Activated naive CD4-positive, alpha-beta T cell treated with anti-CD3 and anti-CD28 coated beads for 36 hours (primary cell): ENCODE data around the gene IGSF3. TPM values are rescaled to one million over a fixed set of nuclear protein-coding genes. Genes with fewer than 3 reads are reported as not detected.
"Not testable (repeated sequence)": the region's sequence is repeated elsewhere in the genome, so short reads cannot be mapped to it uniquely, and the experiment has no call there.

Experiments used
- CTCF ChIA-PET: fragments of 350-600 bp; sonication (Branson Sonifier 250); formaldehyde crosslinking; loops from one replicate; lab custom pipeline; 2021; ENCODE audit warnings: antibody characterized with exemption; lab: Charles Lee
- DNase-seq: peaks from one replicate; pipeline ENCODE4 v3.0.0-alpha.2; 2020
- H3K27ac Mint-ChIP-seq: one replicate; pipeline ENCODE4 v1.8.0; 2021; ENCODE audit warnings: mild to moderate bottlenecking, mixed read lengths
- H3K27me3 Mint-ChIP-seq: one replicate; pipeline ENCODE4 v1.8.0; 2021; ENCODE audit warnings: low read depth, mixed read lengths
- H3K36me3 Mint-ChIP-seq: one replicate; pipeline ENCODE4 v1.8.0; 2021; ENCODE audit warnings: low read depth, mixed read lengths
- H3K4me1 Mint-ChIP-seq: one replicate; pipeline ENCODE4 v1.8.0; 2021; ENCODE audit warnings: low read depth, mixed read lengths
- H3K4me3 Mint-ChIP-seq: one replicate; pipeline ENCODE4 v1.8.0; 2021; ENCODE audit warnings: mild to moderate bottlenecking, moderate library complexity, mixed read lengths
- H3K9me3 Mint-ChIP-seq: one replicate; pipeline ENCODE4 v1.8.0; 2021; ENCODE audit warnings: mixed read lengths
- intact Hi-C: fragments of 100-400 bp; cut with micrococcal nuclease; formaldehyde crosslinking; loops from one replicate; pipeline ENCODE4 v1.15.1; 2023
- total RNA-seq, 2 experiments: library from RNA; stranded (reverse); gene quantifications; one replicate each; pipeline ENCODE4 v1.2.3, GENCODE V29; 2021

Gene IGSF3
- total RNA-seq, 2 experiments from 2014 or later, result 0.81 to 0.96 TPM

DNA sequence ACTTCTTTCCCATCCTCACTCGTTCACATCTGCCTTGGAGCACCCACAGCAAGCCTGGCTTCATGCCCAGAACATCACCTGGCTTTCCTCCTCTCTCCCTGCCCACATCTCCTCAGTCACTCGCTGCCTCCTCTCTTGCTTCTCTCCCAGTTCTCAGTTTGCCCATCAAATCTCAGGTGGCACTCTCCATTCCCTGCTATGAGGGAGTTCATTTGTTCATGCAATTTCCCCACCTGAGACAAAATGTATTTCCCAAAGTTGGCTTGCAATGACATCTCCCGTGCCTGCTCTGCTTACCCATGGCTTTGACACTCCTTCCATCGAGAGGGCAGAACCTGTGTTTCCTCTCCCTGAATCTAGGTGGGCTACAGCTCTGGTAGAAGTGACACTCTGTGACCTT, 33.1 kb downstream of the IGSF3 start:
- H3K36me3 Mint-ChIP-seq, H3K9me3 Mint-ChIP-seq, H3K4me3 Mint-ChIP-seq, H3K27ac Mint-ChIP-seq, intact Hi-C loops, H3K4me1 Mint-ChIP-seq, DNase-seq, H3K27me3 Mint-ChIP-seq, CTCF ChIA-PET: not testable (repeated sequence)

DNA sequence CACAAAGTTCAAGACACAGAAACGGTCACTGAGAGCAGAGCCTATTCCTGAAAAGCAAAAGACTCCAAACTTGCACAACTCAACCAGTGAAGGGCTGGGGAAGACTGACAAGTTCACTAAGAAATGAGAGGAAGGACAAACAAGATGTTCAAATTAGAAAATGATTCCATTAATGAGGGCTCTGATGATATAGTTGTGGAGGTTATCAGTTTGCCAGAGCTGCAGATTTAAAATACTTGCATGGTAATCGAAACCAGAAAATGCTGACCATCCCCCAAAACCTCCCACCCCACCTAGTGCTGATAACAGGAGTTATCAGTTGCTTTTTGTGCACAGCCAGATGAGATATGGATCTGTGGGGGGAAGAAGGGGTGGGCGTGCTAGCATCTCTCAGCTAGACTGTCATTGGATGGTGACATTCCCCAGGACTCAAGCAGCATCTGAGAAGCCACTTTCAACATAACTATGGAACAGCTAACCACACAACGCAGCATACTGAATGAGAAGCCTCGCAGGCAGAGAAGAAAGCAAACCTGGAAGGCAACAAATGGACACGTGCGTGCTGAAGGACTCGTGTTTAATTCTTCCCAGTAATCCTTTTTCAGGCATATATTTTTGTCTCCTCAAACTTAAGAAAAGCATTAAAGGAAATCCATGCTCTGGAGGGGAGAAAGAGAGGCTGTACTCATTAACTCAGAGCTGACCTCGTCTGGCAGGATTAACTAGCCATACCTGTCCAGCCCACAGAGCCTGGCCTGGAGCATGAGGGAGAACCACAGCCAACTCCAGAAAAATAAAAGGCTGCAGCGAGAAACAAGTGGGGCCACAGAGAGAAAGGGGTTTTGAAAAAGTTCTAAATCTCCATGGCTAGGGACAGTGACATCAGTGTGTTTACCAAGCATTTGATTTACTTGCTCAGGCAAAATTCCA, 35.3 kb downstream of the IGSF3 start:
- H3K27me3 Mint-ChIP-seq, H3K27ac Mint-ChIP-seq, intact Hi-C loops, H3K4me1 Mint-ChIP-seq, H3K4me3 Mint-ChIP-seq, DNase-seq, H3K36me3 Mint-ChIP-seq, H3K9me3 Mint-ChIP-seq, CTCF ChIA-PET: not testable (repeated sequence)

DNA sequence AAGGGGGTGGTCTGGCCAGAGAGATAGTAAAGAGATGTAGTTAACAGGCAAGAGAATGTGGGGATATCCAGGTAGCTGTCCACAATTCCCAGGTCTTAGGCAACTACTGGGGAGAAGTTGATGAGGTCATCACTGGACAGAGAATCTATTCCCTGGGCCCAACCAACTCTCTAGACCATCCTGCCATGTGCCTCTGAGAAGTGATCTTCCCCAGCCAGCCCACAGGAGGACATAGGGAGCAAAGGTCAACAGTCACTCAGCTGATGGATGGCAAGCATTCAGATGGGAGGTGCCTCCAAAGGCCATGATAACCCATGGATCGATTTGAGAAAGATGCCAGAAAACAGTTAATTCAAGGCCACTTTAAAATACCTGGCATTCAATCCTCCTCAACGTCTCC, 36.0 kb downstream of the IGSF3 start:
- H3K36me3 Mint-ChIP-seq, intact Hi-C loops, DNase-seq, H3K4me1 Mint-ChIP-seq, H3K27ac Mint-ChIP-seq, CTCF ChIA-PET, H3K9me3 Mint-ChIP-seq, H3K27me3 Mint-ChIP-seq, H3K4me3 Mint-ChIP-seq: not testable (repeated sequence)

DNA sequence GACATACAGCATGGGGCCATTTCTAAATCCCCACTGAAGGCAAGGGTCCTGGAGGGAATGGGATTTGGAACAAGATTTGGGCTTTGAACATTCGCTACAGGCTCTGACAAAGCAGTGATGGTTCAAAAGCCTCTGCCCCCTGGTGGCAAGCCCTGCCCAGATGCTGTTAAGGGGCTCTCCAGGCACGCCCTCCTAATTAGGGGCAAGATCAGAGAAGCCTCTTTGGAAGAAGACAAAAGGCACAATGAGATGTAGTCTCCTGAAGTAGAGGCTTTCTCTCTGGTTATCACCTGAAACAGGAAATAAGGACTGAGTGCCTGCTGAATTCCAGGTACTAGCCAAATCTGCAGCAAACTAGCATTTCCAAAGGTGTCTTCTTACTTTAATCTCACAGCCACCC, 37.5 kb downstream of the IGSF3 start:
- DNase-seq, H3K9me3 Mint-ChIP-seq, H3K4me3 Mint-ChIP-seq, H3K27ac Mint-ChIP-seq, CTCF ChIA-PET, H3K36me3 Mint-ChIP-seq, H3K4me1 Mint-ChIP-seq, intact Hi-C loops, H3K27me3 Mint-ChIP-seq: not testable (repeated sequence)

DNA sequence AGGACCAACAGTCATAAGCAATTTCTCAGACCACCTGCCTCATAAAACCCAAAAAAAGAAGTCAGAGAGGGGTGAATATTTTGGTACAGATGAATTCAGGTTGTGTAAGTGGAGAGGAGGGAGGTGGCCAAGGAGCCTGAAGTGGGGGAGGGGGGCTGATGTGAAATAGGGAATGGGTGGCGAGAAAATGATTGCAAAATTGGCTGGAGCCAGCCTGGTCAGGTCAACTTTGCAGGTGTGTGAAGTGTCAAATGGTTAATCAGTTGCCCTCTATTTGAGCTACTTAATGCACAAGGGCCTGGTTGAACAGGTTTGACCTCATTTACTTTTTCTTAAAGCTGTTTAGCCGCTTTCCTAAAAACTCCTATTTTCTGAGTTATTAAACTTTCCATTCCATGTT, 38.1 kb downstream of the IGSF3 start:
- H3K36me3 Mint-ChIP-seq, CTCF ChIA-PET, H3K4me1 Mint-ChIP-seq, H3K27me3 Mint-ChIP-seq, intact Hi-C loops, H3K4me3 Mint-ChIP-seq, H3K27ac Mint-ChIP-seq, DNase-seq, H3K9me3 Mint-ChIP-seq: not testable (repeated sequence)

DNA sequence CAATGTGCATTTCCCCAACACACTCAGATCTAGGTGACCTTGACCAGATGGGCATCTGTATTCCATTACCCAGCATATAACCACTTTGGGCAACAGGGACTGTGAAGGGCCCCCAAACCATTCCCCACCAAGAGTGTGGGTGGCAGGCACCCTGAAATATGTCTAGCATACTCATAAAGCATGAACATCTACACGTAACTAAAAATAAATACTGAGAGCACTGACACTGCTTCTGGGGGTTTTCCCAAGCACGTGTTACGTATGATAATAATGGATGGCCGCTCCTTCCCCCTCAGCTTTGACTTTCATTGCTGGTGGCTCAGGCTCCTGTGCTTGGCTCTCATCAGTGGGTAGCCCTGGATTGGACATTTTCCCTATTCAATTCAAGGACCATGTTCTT, 39.1 kb downstream of the IGSF3 start:
- intact Hi-C loops, result no loop called here
- peak; percentile 43 for DNase-seq
- CTCF ChIA-PET, result no interaction called here

DNA sequence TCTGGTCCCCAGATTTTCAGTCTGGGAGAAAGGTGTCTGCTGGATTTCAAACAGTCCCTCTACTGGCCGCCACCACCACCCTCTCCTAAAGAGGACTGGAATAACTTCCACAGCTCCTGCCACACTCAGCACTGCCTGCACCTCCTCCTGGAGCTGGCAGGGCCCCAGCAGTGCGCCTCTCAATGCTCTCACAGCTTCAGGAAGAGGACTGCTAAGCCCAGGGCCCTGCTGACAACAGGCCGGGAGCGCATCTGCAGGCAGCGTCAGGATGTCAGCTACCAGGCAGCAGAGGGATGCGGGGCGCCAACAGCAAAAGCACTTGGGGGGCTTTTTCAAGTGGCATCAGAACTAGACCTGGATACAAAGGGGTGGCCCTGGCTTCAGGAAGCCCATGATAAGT, 40.2 kb downstream of the IGSF3 start:
- DNase-seq, H3K4me1 Mint-ChIP-seq, H3K4me3 Mint-ChIP-seq, CTCF ChIA-PET, intact Hi-C loops, H3K36me3 Mint-ChIP-seq, H3K27me3 Mint-ChIP-seq, H3K9me3 Mint-ChIP-seq, H3K27ac Mint-ChIP-seq: not testable (repeated sequence)

More for the DNA sequence above, 39.1 kb downstream of the IGSF3 start:
- Mint-ChIP-seq H3K9me3 (no peaks in the 10 kb centered on the region), H3K36me3 (no peaks in the 10 kb centered on the region), H3K4me3 (no peak overlapping the region), H3K27me3 (peaks cover 4% of the 10 kb centered on the region), H3K27ac (no peak overlapping the region), H3K4me1 (peaks cover 9% of the 10 kb centered on the region)

DNA sequence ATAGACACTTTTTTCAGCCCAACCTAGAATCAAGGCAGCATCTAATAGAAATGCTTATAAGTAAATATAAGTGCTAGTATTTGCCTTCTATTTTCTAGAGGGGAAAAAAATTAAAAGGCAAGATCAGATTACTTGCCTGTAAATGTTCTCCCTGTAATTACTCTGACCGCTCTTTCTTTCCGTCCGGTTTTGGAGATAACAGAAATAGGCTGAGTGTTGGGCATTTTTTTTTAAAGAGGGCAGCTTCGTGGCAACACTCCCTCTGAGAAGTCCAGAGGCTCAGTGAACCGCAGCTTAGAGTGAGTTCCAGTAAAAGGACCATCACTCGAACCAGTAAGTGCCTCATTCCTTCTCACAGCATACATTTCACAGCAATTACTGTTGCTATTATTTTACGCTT, 40.6 kb downstream of the IGSF3 start:
- H3K27me3 Mint-ChIP-seq, result not testable (repeated sequence)

DNA sequence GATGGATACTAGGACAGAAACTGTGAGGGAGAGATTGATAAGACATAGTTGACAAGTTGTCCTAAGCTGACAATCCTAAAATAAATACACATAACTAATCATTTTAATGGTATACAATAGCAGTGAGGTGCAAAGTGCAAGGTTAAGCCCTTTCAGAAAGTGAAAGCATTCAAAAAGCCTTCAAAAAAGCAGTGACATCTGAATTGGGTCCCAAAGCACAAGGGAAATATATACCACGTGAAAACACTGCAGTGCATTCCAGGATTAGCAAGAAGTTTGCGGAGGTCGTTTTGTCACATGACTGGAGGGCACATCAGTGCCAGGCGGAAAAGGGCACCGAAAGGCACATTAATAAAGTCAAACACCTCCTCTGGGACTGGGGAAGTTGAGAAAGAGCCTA, 42.4 kb downstream of the IGSF3 start:
- H3K4me1 Mint-ChIP-seq, DNase-seq, H3K27ac Mint-ChIP-seq, H3K36me3 Mint-ChIP-seq, intact Hi-C loops, H3K4me3 Mint-ChIP-seq, CTCF ChIA-PET, H3K27me3 Mint-ChIP-seq, H3K9me3 Mint-ChIP-seq: not testable (repeated sequence)

More for the DNA sequence above, 40.6 kb downstream of the IGSF3 start:
- intact Hi-C loops, H3K4me1 Mint-ChIP-seq, H3K36me3 Mint-ChIP-seq, H3K27ac Mint-ChIP-seq, CTCF ChIA-PET, H3K4me3 Mint-ChIP-seq, DNase-seq, H3K9me3 Mint-ChIP-seq: not testable (repeated sequence)

DNA sequence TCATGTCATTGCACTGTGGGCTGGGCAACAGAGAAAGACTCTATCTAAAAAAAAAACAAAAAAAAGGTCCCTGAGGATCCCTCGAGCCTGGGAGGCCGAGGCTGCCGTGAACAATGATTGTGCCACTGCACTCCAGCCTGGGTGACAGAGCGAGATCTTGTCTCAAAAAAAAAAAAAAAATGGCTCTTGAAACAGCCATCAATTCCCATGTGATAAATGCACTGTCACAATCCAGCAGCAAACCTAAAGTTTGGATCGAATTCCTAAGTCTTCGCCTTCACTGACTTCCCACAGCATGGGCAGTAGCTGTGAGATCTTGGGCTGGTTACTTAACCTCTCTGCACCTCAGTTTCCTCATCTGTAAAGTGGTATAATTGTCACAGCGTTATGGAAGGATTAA, 43.5 kb downstream of the IGSF3 start:
- Mint-ChIP-seq H3K27ac (no peak overlapping the region), H3K9me3 (no peaks in the 10 kb centered on the region), H3K4me3 (no peak overlapping the region), H3K36me3 (no peaks in the 10 kb centered on the region), H3K4me1 (peaks cover 9% of the 10 kb centered on the region), H3K27me3 (peaks cover 2% of the 10 kb centered on the region)
- DNase-seq, result no peak
- CTCF ChIA-PET, result no interaction called here
- intact Hi-C loops, result no loop called here

DNA sequence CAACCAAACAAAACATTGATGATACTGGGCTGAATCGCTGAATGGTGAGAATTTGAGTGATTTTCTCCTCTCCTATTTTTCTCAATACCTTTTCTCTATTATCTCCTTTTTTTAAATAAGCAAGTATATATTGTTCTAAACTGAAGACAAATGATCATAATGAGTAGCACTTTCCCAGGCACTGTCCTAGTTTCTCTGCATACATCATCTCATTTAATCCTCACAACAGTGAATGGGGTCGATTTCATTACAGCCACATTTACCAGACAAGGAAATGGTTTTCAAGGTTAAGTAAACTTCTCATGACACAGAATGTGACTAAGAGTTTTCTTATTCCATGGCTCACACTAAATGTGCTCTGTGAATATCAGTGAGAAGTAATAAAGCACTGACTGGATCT, 45.0 kb downstream of the IGSF3 start:
- intact Hi-C loops, H3K4me1 Mint-ChIP-seq, H3K27ac Mint-ChIP-seq, H3K27me3 Mint-ChIP-seq, H3K9me3 Mint-ChIP-seq, H3K4me3 Mint-ChIP-seq, H3K36me3 Mint-ChIP-seq, CTCF ChIA-PET, DNase-seq: not testable (repeated sequence)

DNA sequence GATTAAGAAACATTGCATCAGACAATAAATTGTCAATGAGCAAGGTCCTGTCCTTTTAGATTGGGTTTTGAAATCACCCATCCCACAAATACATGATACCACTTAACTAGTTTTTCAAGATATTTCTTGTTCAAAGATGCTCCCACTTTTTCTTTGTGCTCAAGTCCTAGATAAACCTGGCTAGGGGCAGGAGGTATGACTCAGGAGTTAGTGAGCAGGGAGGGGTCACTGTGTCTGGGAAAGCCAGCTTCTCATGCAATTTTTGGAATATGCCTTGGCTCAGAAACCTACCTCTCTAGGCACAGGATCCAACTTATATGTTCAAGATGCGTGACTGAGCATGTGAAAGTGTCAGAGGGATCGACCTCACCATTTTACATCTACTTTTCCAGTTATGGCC, 45.8 kb downstream of the IGSF3 start:
- H3K27ac Mint-ChIP-seq, DNase-seq, H3K36me3 Mint-ChIP-seq, H3K27me3 Mint-ChIP-seq, H3K9me3 Mint-ChIP-seq, intact Hi-C loops, H3K4me3 Mint-ChIP-seq, H3K4me1 Mint-ChIP-seq, CTCF ChIA-PET: not testable (repeated sequence)

DNA sequence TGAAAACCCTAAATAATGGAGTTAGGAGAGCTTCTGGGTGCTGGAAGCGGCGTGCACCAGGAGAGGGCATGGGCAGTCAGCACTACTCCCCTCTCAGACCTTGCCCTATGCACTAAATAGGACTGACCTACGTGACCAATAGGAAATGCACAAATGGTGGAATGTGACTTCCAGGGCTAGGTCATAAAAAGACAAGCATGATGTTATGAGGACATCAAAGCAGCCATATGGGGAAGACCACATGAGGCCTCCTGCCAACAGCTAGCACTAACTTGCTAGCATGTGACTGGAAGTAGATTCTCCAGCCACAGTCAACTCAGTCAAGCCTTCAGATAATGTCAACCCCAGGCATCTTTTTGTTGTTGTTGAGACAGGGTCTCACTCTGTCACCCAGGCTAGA, 47.1 kb downstream of the IGSF3 start:
- intact Hi-C loops, H3K9me3 Mint-ChIP-seq, DNase-seq, H3K36me3 Mint-ChIP-seq, H3K4me1 Mint-ChIP-seq, H3K27me3 Mint-ChIP-seq, H3K27ac Mint-ChIP-seq, H3K4me3 Mint-ChIP-seq: not testable (repeated sequence)
- CTCF ChIA-PET, result interaction anchor here (0.6 kb wide), 1 partner anchor 343 kb away, joined by 3 read pairs; no protein-coding TSS in a partner anchor
